Measurements from ENCODE around the gene CAAP1.
"Not testable (repeated sequence)": the region's sequence is repeated elsewhere in the genome, so short reads cannot be mapped to it uniquely, and the experiment has no call there.

Gene CAAP1

GRCh38 chr9:26904671-26905070 lies 12.1 kb upstream of the CAAP1 start:
- no peak overlapping the region for H3K27ac ChIP-seq (ENCODE audit: low read depth, low read length)
- no peaks in the 10 kb centered on the region for H3K4me1 ChIP-seq (ENCODE audit: control insufficient read depth in 5 of 5, insufficient read depth in 5 of 5, low read length in 5 of 5)
- H3K4me3 ChIP-seq (ENCODE audit: low read depth in 1 of 5, low read length in 5 of 5), result no peak overlapping the region
- H3K27me3 ChIP-seq (ENCODE audit: control insufficient read depth in 5 of 5, insufficient read depth in 4 of 5, low read length in 5 of 5), result no peaks in the 10 kb centered on the region
- no peak overlapping the region for H3K9ac ChIP-seq (ENCODE audit: low read length in 5 of 5)
- no peaks in the 10 kb centered on the region for H3K9me3 ChIP-seq (ENCODE audit: control insufficient read depth in 5 of 5, low read length in 5 of 5)
- peaks cover 7 to 46% (median 27%) of the 10 kb centered on the region in 5 donors for H3K36me3 ChIP-seq (ENCODE audit: control insufficient read depth in 5 of 5, insufficient read depth in 5 of 5, low read length in 5 of 5)

- no peaks in the 10 kb centered on the region for H3K4me1 ChIP-seq (ENCODE audit: control insufficient read depth in 5 of 5, insufficient read depth in 5 of 5, low read length in 5 of 5)
- H3K4me3 ChIP-seq (ENCODE audit: low read depth in 1 of 5, low read length in 5 of 5), result no peak overlapping the region
- no peaks in the 10 kb centered on the region for H3K27me3 ChIP-seq (ENCODE audit: control insufficient read depth in 5 of 5, insufficient read depth in 4 of 5, low read length in 5 of 5)
- no peaks in the 10 kb centered on the region for H3K9me3 ChIP-seq (ENCODE audit: control insufficient read depth in 5 of 5, low read length in 5 of 5)
- H3K27ac ChIP-seq (ENCODE audit: low read depth, low read length), result no peak overlapping the region
- peaks cover 7 to 46% (median 27%) of the 10 kb centered on the region in 5 donors for H3K36me3 ChIP-seq (ENCODE audit: control insufficient read depth in 5 of 5, insufficient read depth in 5 of 5, low read length in 5 of 5)
- H3K9ac ChIP-seq (ENCODE audit: low read length in 5 of 5), result no peak overlapping the region
Observed at GRCh38 chr9:26904070-26904469, 11.5 kb upstream of the CAAP1 start.

GRCh38 chr9:26893030-26893676 lies 551 bp upstream of the CAAP1 start:
- H3K27ac ChIP-seq (ENCODE audit: low read depth, low read length), result peak overlapping the region; percentile 93
- H3K9ac ChIP-seq (ENCODE audit: low read length in 5 of 5), result peak overlapping the region; percentile 95 to 98 (median 96)
- peaks cover 0 to 8% (median 3%) of the 10 kb centered on the region in 5 donors for H3K9me3 ChIP-seq (ENCODE audit: control insufficient read depth in 5 of 5, low read length in 5 of 5)

DNA sequence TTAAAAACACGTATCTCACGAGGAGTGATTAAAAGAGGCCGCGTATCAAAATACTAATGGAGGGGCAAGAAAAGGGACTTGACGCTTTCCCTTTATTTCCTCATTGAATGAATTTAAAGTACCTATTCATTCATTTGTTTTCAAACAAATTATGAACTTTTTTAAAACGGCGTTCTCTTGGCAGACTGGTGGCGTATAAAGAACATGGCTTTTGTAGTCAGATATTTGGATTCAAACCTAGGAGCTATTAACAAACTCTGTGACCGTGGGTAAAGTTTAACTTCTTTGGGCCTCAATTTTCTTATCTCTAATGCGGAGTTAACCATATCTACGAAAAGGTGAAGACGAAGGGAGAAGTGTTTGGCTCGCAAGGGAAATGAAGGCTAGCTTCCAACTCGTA lies 876 bp downstream of the CAAP1 start:
- Histone ChIP-seq H3K9me3 (ENCODE audit: control insufficient read depth in 5 of 5, low read length in 5 of 5) (peaks cover 0 to 8% (median 3%) of the 10 kb centered on the region in 5 donors), H3K9ac (ENCODE audit: low read length in 5 of 5) (peak overlapping the region; percentile 95 to 98 (median 96)), H3K27me3 (ENCODE audit: control insufficient read depth in 5 of 5, insufficient read depth in 4 of 5, low read length in 5 of 5) (no peaks in the 10 kb centered on the region), H3K4me1 (ENCODE audit: control insufficient read depth in 5 of 5, insufficient read depth in 5 of 5, low read length in 5 of 5) (peaks cover 0 to 18% (median 17%) of the 10 kb centered on the region in 5 donors), H3K27ac (ENCODE audit: low read depth, low read length) (peak overlapping the region; percentile 93), H3K4me3 (ENCODE audit: low read depth in 1 of 5, low read length in 5 of 5) (peak overlapping the region; percentile 93 to 99 (median 98)), H3K36me3 (ENCODE audit: control insufficient read depth in 5 of 5, insufficient read depth in 5 of 5, low read length in 5 of 5) (no peaks in the 10 kb centered on the region)

More at GRCh38 chr9:26893030-26893676, 551 bp upstream of the CAAP1 start:
- peak overlapping the region; percentile 76 to 99 (median 98) for H3K4me3 ChIP-seq (ENCODE audit: low read depth in 1 of 5, low read length in 5 of 5)
- no peaks in the 10 kb centered on the region for H3K36me3 ChIP-seq (ENCODE audit: control insufficient read depth in 5 of 5, insufficient read depth in 5 of 5, low read length in 5 of 5)
- H3K27me3 ChIP-seq (ENCODE audit: control insufficient read depth in 5 of 5, insufficient read depth in 4 of 5, low read length in 5 of 5), result no peaks in the 10 kb centered on the region
- peaks cover 0 to 18% (median 17%) of the 10 kb centered on the region in 5 donors for H3K4me1 ChIP-seq (ENCODE audit: control insufficient read depth in 5 of 5, insufficient read depth in 5 of 5, low read length in 5 of 5)

DNA sequence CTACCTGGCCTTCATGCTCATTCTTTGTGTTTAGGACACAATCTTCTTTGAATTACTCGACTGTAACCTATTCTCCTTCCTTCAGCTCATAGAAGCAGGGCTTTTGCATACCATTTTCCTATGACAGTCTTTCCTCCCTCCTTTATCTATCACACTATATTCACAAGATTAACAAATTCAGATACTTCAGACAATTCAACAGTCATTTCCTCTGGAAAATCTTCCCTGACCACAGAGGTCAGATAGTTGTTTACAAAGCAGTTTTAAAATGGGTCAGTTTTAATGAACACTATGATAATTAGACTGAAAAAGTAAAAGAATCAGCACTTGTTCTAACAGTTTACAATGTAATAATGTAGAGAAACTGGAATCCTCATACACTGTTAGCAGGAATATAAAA lies 4.3 kb downstream of the CAAP1 start:
- Histone ChIP-seq H3K4me3 (ENCODE audit: low read depth in 1 of 5, low read length in 5 of 5) (no peak overlapping the region), H3K27ac (ENCODE audit: low read depth, low read length) (no peak overlapping the region), H3K4me1 (ENCODE audit: control insufficient read depth in 5 of 5, insufficient read depth in 5 of 5, low read length in 5 of 5) (peaks cover 0 to 17% (median 17%) of the 10 kb centered on the region in 5 donors), H3K9ac (ENCODE audit: low read length in 5 of 5) (no peak overlapping the region), H3K27me3 (ENCODE audit: control insufficient read depth in 5 of 5, insufficient read depth in 4 of 5, low read length in 5 of 5) (no peaks in the 10 kb centered on the region), H3K9me3 (ENCODE audit: control insufficient read depth in 5 of 5, low read length in 5 of 5) (no peaks in the 10 kb centered on the region), H3K36me3 (ENCODE audit: control insufficient read depth in 5 of 5, insufficient read depth in 5 of 5, low read length in 5 of 5) (peaks cover 0 to 10% (median 1%) of the 10 kb centered on the region in 5 donors)

DNA sequence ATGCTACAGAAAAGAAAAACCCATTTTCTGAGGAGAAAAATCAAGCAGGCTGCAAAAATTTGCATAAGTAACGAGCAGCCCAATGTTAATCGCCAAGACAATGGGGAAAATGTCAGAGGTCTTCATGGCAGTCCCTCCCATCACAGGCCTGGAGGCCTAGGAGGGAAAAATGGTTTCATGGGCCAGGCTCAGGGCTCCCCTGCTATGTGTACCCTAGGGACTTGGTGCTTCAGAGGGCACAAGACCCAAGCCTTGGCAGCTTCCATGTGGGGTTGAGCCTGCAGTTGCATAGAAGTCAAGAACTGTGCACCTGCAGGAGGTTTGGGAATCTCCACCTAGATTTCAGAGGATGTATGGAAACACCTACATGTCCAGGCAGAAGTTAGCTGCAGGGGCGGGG lies 10.4 kb downstream of the CAAP1 start:
- no peak overlapping the region for H3K9ac ChIP-seq (ENCODE audit: low read length in 5 of 5)
- no peaks in the 10 kb centered on the region for H3K27me3 ChIP-seq (ENCODE audit: control insufficient read depth in 5 of 5, insufficient read depth in 4 of 5, low read length in 5 of 5)
- H3K4me1 ChIP-seq (ENCODE audit: control insufficient read depth in 5 of 5, insufficient read depth in 5 of 5, low read length in 5 of 5), result no peaks in the 10 kb centered on the region
- no peak overlapping the region for H3K27ac ChIP-seq (ENCODE audit: low read depth, low read length)
- H3K9me3 ChIP-seq (ENCODE audit: control insufficient read depth in 5 of 5, low read length in 5 of 5), result no peaks in the 10 kb centered on the region
- H3K4me3 ChIP-seq (ENCODE audit: low read depth in 1 of 5, low read length in 5 of 5), result no peak overlapping the region
- H3K36me3 ChIP-seq (ENCODE audit: control insufficient read depth in 5 of 5, insufficient read depth in 5 of 5, low read length in 5 of 5), result peaks cover 15 to 39% (median 24%) of the 10 kb centered on the region in 5 donors

DNA sequence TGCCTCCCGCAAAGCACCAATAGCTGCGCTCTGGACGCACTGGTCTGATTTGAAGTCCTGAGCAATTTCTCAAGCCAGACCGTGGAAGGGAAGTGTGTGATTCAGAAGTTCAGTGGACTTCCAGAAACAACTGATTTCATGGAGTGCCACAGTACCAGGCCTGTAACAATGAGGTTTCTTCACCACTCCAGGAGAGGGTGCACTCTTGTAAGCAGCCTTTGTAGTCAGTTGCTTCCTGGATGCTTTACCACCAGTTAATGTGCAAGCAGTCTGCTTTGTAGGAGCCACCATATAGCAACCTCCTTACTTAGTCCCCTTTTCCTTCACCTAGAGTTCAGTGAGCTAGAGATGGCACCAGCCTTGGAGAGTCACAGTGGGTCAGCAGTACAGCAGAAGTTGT lies 12.3 kb downstream of the CAAP1 start:
- Histone ChIP-seq H3K27me3 (ENCODE audit: control insufficient read depth in 5 of 5, insufficient read depth in 4 of 5, low read length in 5 of 5) (no peaks in the 10 kb centered on the region), H3K27ac (ENCODE audit: low read depth, low read length) (no peak overlapping the region), H3K36me3 (ENCODE audit: control insufficient read depth in 5 of 5, insufficient read depth in 5 of 5, low read length in 5 of 5) (peaks cover 15 to 39% (median 26%) of the 10 kb centered on the region in 5 donors), H3K4me3 (ENCODE audit: low read depth in 1 of 5, low read length in 5 of 5) (no peak overlapping the region), H3K9ac (ENCODE audit: low read length in 5 of 5) (no peak overlapping the region), H3K4me1 (ENCODE audit: control insufficient read depth in 5 of 5, insufficient read depth in 5 of 5, low read length in 5 of 5) (no peaks in the 10 kb centered on the region), H3K9me3 (ENCODE audit: control insufficient read depth in 5 of 5, low read length in 5 of 5) (peaks cover 0 to 2% (median 0%) of the 10 kb centered on the region in 5 donors)

- H3K9me3 ChIP-seq (ENCODE audit: control insufficient read depth in 5 of 5, low read length in 5 of 5); H3K4me3 ChIP-seq (ENCODE audit: low read depth in 1 of 5, low read length in 5 of 5); H3K4me1 ChIP-seq (ENCODE audit: control insufficient read depth in 5 of 5, insufficient read depth in 5 of 5, low read length in 5 of 5); H3K27me3 ChIP-seq (ENCODE audit: control insufficient read depth in 5 of 5, insufficient read depth in 4 of 5, low read length in 5 of 5); H3K9ac ChIP-seq (ENCODE audit: low read length in 5 of 5); H3K27ac ChIP-seq (ENCODE audit: low read depth, low read length): not testable (repeated sequence)
- H3K36me3 ChIP-seq (ENCODE audit: control insufficient read depth in 5 of 5, insufficient read depth in 5 of 5, low read length in 5 of 5), result peaks cover 2 to 17% (median 11%) of the 10 kb centered on the region in 5 donors
Observed at GRCh38 chr9:26875155-26875554, 17.4 kb downstream of the CAAP1 start.

GRCh38 chr9:26870292-26870691 lies 22.3 kb downstream of the CAAP1 start:
- Histone ChIP-seq H3K36me3 (ENCODE audit: control insufficient read depth in 5 of 5, insufficient read depth in 5 of 5, low read length in 5 of 5) (peaks cover 2 to 14% (median 5%) of the 10 kb centered on the region in 5 donors), H3K4me1 (ENCODE audit: control insufficient read depth in 5 of 5, insufficient read depth in 5 of 5, low read length in 5 of 5) (no peaks in the 10 kb centered on the region), H3K9ac (ENCODE audit: low read length in 5 of 5) (no peak overlapping the region), H3K27me3 (ENCODE audit: control insufficient read depth in 5 of 5, insufficient read depth in 4 of 5, low read length in 5 of 5) (no peaks in the 10 kb centered on the region), H3K27ac (ENCODE audit: low read depth, low read length) (no peak overlapping the region), H3K9me3 (ENCODE audit: control insufficient read depth in 5 of 5, low read length in 5 of 5) (no peaks in the 10 kb centered on the region), H3K4me3 (ENCODE audit: low read depth in 1 of 5, low read length in 5 of 5) (no peak overlapping the region)

DNA sequence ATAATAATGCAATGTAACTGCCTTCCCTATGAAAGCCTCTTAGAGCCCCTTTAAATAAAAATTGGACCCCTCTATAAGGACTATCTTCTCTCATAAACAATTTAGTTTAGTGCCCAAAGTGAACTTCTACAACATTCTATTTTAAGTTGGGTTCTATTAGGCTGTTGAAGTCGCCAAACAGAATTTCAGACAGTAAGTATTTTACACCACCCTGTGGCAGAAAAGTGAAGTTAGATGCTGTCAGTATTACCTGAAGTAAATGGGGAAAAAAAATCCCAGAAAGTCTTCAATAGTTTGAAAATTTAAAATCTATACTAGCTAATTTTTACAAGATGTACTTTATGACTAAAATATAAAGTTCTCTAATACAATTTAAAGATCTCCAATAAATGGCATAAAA lies 29.5 kb downstream of the CAAP1 start:
- no peak overlapping the region for H3K27ac ChIP-seq (ENCODE audit: low read depth, low read length)
- no peaks in the 10 kb centered on the region for H3K27me3 ChIP-seq (ENCODE audit: control insufficient read depth in 5 of 5, insufficient read depth in 4 of 5, low read length in 5 of 5)
- no peaks in the 10 kb centered on the region for H3K9me3 ChIP-seq (ENCODE audit: control insufficient read depth in 5 of 5, low read length in 5 of 5)
- no peaks in the 10 kb centered on the region for H3K4me1 ChIP-seq (ENCODE audit: control insufficient read depth in 5 of 5, insufficient read depth in 5 of 5, low read length in 5 of 5)
- peaks cover 8 to 23% (median 11%) of the 10 kb centered on the region in 5 donors for H3K36me3 ChIP-seq (ENCODE audit: control insufficient read depth in 5 of 5, insufficient read depth in 5 of 5, low read length in 5 of 5)
- H3K4me3 ChIP-seq (ENCODE audit: low read depth in 1 of 5, low read length in 5 of 5), result no peak overlapping the region
- no peak overlapping the region for H3K9ac ChIP-seq (ENCODE audit: low read length in 5 of 5)
